Astrocyte (in vitro differentiated cells and primary cell): ENCODE data around the gene PLXNB2. TPM values are rescaled to one million over a fixed set of nuclear protein-coding genes. Genes with fewer than 3 reads are reported as not detected.

Experiments
- DNase-seq: peaks from one replicate; pipeline ENCODE4 v3.0.0-alpha.2; 2010; ENCODE audit warnings: low read depth
- FAIRE-seq: peaks from 2 replicates; lab custom pipeline; 2011; peaks lifted over from hg19 to GRCh38; lab: Jason Lieb, UNC
- H2AFZ ChIP-seq: 2 replicates; pipeline ENCODE4 v1.6.0; 2012; ENCODE audit warnings: low read depth, low read length, inconsistent platforms
- H3K27ac ChIP-seq: 2 replicates; pipeline ENCODE4 v1.5.1; 2011; ENCODE audit warnings: low read depth, low read length, inconsistent platforms
- H3K27me3 ChIP-seq: 2 replicates; pipeline ENCODE4 v1.6.0; 2011; ENCODE audit warnings: low read length, inconsistent platforms; ENCODE audit not compliant: insufficient read depth
- H3K36me3 ChIP-seq: 2 replicates; pipeline ENCODE4 v1.5.1; 2011; ENCODE audit warnings: low read length, inconsistent platforms; ENCODE audit not compliant: insufficient read depth
- H3K4me1 ChIP-seq: 2 replicates; pipeline ENCODE4 v1.5.1; 2011; ENCODE audit warnings: low read length, inconsistent platforms; ENCODE audit not compliant: insufficient read depth
- H3K4me2 ChIP-seq: 2 replicates; pipeline ENCODE4 v1.6.0; 2012; ENCODE audit warnings: low read length, inconsistent platforms
- H3K4me3 ChIP-seq: 2 replicates; pipeline ENCODE4 v1.5.1; 2011; ENCODE audit warnings: low read depth, mild to moderate bottlenecking, low read length, inconsistent platforms; ENCODE audit not compliant: insufficient read depth
- H3K79me2 ChIP-seq: 2 replicates; pipeline ENCODE4 v1.6.0; 2012; ENCODE audit warnings: mild to moderate bottlenecking, low read length, inconsistent platforms; ENCODE audit not compliant: insufficient read depth
- H3K9ac ChIP-seq: 2 replicates; pipeline ENCODE4 v1.6.0; 2012; ENCODE audit warnings: mild to moderate bottlenecking, low read length, inconsistent platforms
- H3K9me3 ChIP-seq: 2 replicates; pipeline ENCODE4 v1.5.1; 2012; ENCODE audit warnings: low read depth, mild to moderate bottlenecking, low read length, inconsistent platforms; ENCODE audit not compliant: insufficient read depth
- H4K20me1 ChIP-seq: 2 replicates; pipeline ENCODE4 v1.6.0; 2012; ENCODE audit warnings: low read length, inconsistent platforms; ENCODE audit not compliant: insufficient read depth
- H3K27ac Mint-ChIP-seq: one replicate; pipeline ENCODE4 v1.8.0; 2021; ENCODE audit warnings: mild to moderate bottlenecking, mixed read lengths; ENCODE audit not compliant: unreplicated experiment
- H3K27me3 Mint-ChIP-seq: one replicate; pipeline ENCODE4 v1.8.0; 2021; ENCODE audit warnings: low read depth, mixed read lengths; ENCODE audit not compliant: unreplicated experiment
- H3K36me3 Mint-ChIP-seq: one replicate; pipeline ENCODE4 v1.8.0; 2021; ENCODE audit warnings: low read depth, mixed read lengths; ENCODE audit not compliant: unreplicated experiment
- H3K4me1 Mint-ChIP-seq: one replicate; pipeline ENCODE4 v1.8.0; 2021; ENCODE audit warnings: low read depth, mixed read lengths; ENCODE audit not compliant: unreplicated experiment
- H3K4me3 Mint-ChIP-seq: one replicate; pipeline ENCODE4 v1.8.0; 2021; ENCODE audit warnings: mild to moderate bottlenecking, moderate library complexity, mixed read lengths; ENCODE audit not compliant: unreplicated experiment
- H3K9me3 Mint-ChIP-seq: one replicate; pipeline ENCODE4 v1.8.0; 2021; ENCODE audit warnings: mild to moderate bottlenecking, mixed read lengths; ENCODE audit not compliant: unreplicated experiment
- EZH2 ChIP-seq: IDR thresholded peaks from 2 replicates; pipeline ENCODE4 v1.6.1; 2012; ENCODE audit warnings: mild to moderate bottlenecking, low read length, inconsistent platforms; ENCODE audit not compliant: insufficient read depth
- total RNA-seq: library from RNA; stranded (reverse); gene quantifications from 2 replicates; pipeline ENCODE4 v1.2.1, GENCODE V29; 2021
- TF ChIP-seq, protein P1 (sequence below): IDR thresholded peaks from 2 replicates; pipeline ENCODE4 v1.5.1; 2011; ENCODE audit warnings: low read depth, mild to moderate bottlenecking, inconsistent platforms, low read length, moderate library complexity; ENCODE audit not compliant: insufficient read depth

The PLXNB2 gene
- total RNA-seq, 1 donor from 2014 or later: 327 TPM

DNA sequence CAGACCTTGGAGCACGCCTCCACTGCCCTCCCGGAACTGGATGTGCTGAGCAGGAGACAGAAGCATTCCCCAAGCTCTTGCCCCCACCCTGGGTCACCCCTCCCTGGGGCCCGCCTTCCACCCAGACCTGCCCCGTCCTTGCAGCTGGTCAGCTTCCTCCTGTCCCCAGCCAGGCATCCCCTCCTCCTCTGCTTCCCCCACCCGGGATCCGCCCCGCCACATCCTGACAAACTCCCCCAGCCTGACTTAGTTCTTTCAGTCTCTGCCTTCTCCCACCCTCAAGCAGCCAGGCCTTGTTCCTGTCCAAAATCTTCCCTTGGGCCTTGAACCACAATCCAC lies 1.1 kb upstream of the PLXNB2 start:
- Mint-ChIP-seq H3K27ac (peak overlapping the region; percentile 94), H3K36me3 (peaks cover 2% of the 10 kb centered on the region), H3K27me3 (no peaks in the 10 kb centered on the region), H3K9me3 (no peaks in the 10 kb centered on the region), H3K4me3 (peak overlapping the region; percentile 82), H3K4me1 (peaks cover 15% of the 10 kb centered on the region)
- DNase-seq: peak; percentile 42
- Histone ChIP-seq H3K27me3 (no peaks in the 10 kb centered on the region), H3K4me3 (no peak overlapping the region), H3K9ac (peak overlapping the region; percentile 8), H2AFZ (no peak overlapping the region), H3K27ac (no peak overlapping the region), H3K4me2 (peak overlapping the region; percentile 35), H3K36me3 (no peaks in the 10 kb centered on the region), H3K4me1 (peaks cover 42% of the 10 kb centered on the region), H4K20me1 (peaks cover 21% of the 10 kb centered on the region), H3K9me3 (no peaks in the 10 kb centered on the region), H3K79me2 (peaks cover 35% of the 10 kb centered on the region)
- FAIRE-seq: no peak
- no peak for TF ChIP-seq EZH2
- TF ChIP-seq, protein P1, sequence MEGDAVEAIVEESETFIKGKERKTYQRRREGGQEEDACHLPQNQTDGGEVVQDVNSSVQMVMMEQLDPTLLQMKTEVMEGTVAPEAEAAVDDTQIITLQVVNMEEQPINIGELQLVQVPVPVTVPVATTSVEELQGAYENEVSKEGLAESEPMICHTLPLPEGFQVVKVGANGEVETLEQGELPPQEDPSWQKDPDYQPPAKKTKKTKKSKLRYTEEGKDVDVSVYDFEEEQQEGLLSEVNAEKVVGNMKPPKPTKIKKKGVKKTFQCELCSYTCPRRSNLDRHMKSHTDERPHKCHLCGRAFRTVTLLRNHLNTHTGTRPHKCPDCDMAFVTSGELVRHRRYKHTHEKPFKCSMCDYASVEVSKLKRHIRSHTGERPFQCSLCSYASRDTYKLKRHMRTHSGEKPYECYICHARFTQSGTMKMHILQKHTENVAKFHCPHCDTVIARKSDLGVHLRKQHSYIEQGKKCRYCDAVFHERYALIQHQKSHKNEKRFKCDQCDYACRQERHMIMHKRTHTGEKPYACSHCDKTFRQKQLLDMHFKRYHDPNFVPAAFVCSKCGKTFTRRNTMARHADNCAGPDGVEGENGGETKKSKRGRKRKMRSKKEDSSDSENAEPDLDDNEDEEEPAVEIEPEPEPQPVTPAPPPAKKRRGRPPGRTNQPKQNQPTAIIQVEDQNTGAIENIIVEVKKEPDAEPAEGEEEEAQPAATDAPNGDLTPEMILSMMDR: no peak

DNA sequence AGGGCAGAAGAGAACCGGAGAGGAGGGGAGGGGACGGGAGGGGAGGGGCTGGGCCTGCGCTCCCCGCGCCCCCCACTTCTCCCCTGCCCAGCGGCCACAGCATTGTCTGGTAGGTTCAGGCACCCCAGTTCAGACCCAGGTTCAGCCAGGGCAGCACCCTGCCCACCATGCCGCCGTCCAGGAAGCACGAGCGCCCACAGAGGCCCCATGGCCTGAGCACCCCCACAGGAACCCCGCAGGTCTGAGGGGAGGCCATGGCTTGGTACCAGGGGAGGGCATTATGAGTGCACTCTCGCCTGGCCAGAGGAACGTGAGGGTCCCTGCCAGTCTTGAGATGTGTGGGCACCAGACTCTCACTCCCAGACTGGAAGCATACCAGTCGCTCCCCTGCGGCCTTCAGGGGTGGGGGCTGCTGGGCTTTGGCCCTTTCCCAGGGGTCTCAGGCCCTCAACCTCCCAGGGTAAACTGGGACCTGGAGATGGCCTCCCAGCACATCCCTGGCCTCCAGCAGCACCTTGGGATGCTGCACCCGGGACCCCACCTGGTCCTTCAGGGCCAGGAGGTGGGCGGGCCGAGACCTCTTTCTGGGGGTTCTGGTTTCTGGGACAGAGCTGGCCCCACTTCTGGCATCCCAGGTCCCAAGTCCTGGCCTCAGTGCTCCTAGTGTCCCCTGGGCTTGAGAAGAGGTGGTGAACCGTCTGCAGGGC lies 597 bp upstream of the PLXNB2 start:
- DNase-seq (no peak), FAIRE-seq (no peak)
- Histone ChIP-seq H3K4me2 (peak overlapping the region; percentile 35), H3K27me3 (no peaks in the 10 kb centered on the region), H3K79me2 (peaks cover 41% of the 10 kb centered on the region), H3K9me3 (no peaks in the 10 kb centered on the region), H4K20me1 (peaks cover 26% of the 10 kb centered on the region), H2AFZ (no peak overlapping the region), H3K36me3 (no peaks in the 10 kb centered on the region), H3K27ac (no peak overlapping the region), H3K4me3 (no peak overlapping the region), H3K4me1 (peaks cover 47% of the 10 kb centered on the region), H3K9ac (no peak overlapping the region)
- Mint-ChIP-seq H3K27me3 (no peaks in the 10 kb centered on the region), H3K4me3 (no peak overlapping the region), H3K36me3 (peaks cover 2% of the 10 kb centered on the region), H3K27ac (peak overlapping the region; percentile 94), H3K9me3 (no peaks in the 10 kb centered on the region), H3K4me1 (peaks cover 16% of the 10 kb centered on the region)
- no peak for TF ChIP-seq EZH2
- TF ChIP-seq, protein P1: no peak

DNA sequence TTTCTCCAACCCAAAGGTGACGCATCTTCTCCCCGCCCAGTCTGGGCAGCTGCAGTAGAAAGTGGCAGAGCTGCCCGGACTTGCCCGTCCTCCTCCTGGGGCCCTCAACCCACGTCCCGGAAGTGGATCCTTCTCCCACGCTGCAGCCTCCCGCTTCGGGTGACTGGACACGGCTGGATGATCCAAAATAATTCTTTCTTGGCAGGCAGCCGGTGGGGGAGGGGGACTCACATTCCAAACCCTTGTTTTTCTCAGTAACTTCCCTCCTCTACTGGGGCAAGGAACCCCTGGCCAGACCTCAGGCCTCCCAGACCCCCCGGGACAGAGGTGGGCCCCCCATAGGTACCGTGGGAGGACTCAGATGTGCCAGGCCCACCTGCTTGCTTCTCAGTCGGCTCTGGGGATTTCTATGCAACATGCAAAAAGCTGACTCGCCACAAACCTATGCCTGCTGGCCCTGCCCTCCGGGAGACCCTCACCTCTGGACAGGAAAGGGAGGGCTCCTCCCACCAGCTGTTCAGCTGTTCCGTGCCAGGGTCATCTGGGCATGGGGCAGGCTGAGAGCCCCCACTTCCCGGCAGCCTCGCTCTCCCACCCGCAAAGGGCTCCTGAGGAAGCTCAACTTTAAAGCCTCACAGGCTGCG lies 1.4 kb downstream of the PLXNB2 start:
- peaks cover 61% of the 10 kb centered on the region for H3K79me2 ChIP-seq
- no peak for TF ChIP-seq EZH2
- Mint-ChIP-seq H3K9me3 (no peaks in the 10 kb centered on the region), H3K27ac (peak overlapping the region; percentile 99), H3K36me3 (peaks cover 3% of the 10 kb centered on the region), H3K4me3 (peak overlapping the region; percentile 93), H3K4me1 (peaks cover 28% of the 10 kb centered on the region), H3K27me3 (no peaks in the 10 kb centered on the region)
- peak overlapping the region; percentile 78 for H3K4me3 ChIP-seq
- DNase-seq (peak; percentile 91), FAIRE-seq (peak; percentile 62)
- H3K4me2 ChIP-seq: peak overlapping the region; percentile 100
- no peaks in the 10 kb centered on the region for H3K36me3 ChIP-seq
- no peaks in the 10 kb centered on the region for H3K9me3 ChIP-seq
- H2AFZ ChIP-seq: no peak overlapping the region
- H3K9ac ChIP-seq: peak overlapping the region; percentile 96
- no peaks in the 10 kb centered on the region for H3K27me3 ChIP-seq
- H4K20me1 ChIP-seq: peaks cover 46% of the 10 kb centered on the region
- peaks cover 66% of the 10 kb centered on the region for H3K4me1 ChIP-seq
- H3K27ac ChIP-seq: peak overlapping the region; percentile 82
